HepG2 (cell line): ENCODE results near the gene SENP7. TPM values are rescaled to one million over a fixed set of nuclear protein-coding genes. Genes with fewer than 3 reads are reported as not detected.

Source experiments
- ATAC-seq: fragments of 200-7000 bp; cut with Tn5 transposase; 3 replicates; pipeline ENCODE4 v1.9.1; 2020; ENCODE audit warnings: mild to moderate bottlenecking, moderate library complexity
- BruUV-seq: library from RNA; stranded (reverse); fragments of 400-500 nt; replicated peaks from 2 replicates; lab custom pipeline; 2021; lab: Mats Ljungman, UMichigan
- CTCF ChIA-PET: fragments of 300-600 bp; formaldehyde crosslinking; extraction: SDS; loops from one replicate; lab custom pipeline; 2021; ENCODE audit warnings: low total read pairs, inconsistent platforms, low intra/inter-chr PET ratio; lab: Yijun Ruan, JAX
- POLR2A ChIA-PET: fragments of 350-600 bp; sonication (Branson Sonifier 250); formaldehyde crosslinking; loops from one replicate; lab custom pipeline; 2020; ENCODE audit warnings: antibody characterized with exemption, inconsistent platforms; lab: Yijun Ruan, JAX
- DNase-seq: peaks from one replicate; pipeline ENCODE4 v3.0.0-alpha.2; 2015; ENCODE audit warnings: low spot score
- FAIRE-seq: peaks from 3 replicates; lab custom pipeline; 2011; peaks lifted over from hg19 to GRCh38; lab: Jason Lieb, UNC
- H2AFZ ChIP-seq: one replicate; pipeline ENCODE4 v1.6.1; 2011; ENCODE audit warnings: low read length, inconsistent platforms
- H3K27ac ChIP-seq: fragments of 300-600 bp; 3 replicates; pipeline ENCODE4 v1.8.0; 2011; ENCODE audit warnings: mixed run types, mild to moderate bottlenecking, mixed read lengths, low read length, inconsistent platforms; ENCODE audit not compliant: insufficient read depth; ENCODE audit errors: extremely low read length
- H3K27me3 ChIP-seq, 2 experiments: fragments of 200-600 bp in 1 of 2; 2 replicates in 1 of 2; 3 replicates in 1 of 2; pipeline versions ENCODE4 v1.6.0 to v1.8.0; 2011; ENCODE audit warnings: low read length in 2 of 2, mild to moderate bottlenecking in 2 of 2, moderate library complexity in 2 of 2, inconsistent platforms in 1 of 2; ENCODE audit not compliant: insufficient read depth in 2 of 2, control insufficient read depth in 1 of 2
- H3K36me3 ChIP-seq, 2 experiments: fragments of 200-600 bp in 1 of 2; replicated peaks in 1 of 2; 2 replicates in 1 of 2; 3 replicates in 1 of 2; pipeline versions ENCODE4 v1.5.1 to v1.8.0; 2011; ENCODE audit warnings: low read length in 2 of 2, inconsistent platforms in 1 of 2; ENCODE audit not compliant: insufficient read depth in 2 of 2, control insufficient read depth in 1 of 2
- H3K4me1 ChIP-seq: 2 replicates; pipeline ENCODE4 v1.5.1; 2012; ENCODE audit warnings: low read length, inconsistent platforms; ENCODE audit not compliant: insufficient read depth
- H3K4me2 ChIP-seq: 2 replicates; pipeline ENCODE4 v1.6.0; 2011; ENCODE audit warnings: low read depth, low read length, inconsistent platforms
- H3K4me3 ChIP-seq, 3 experiments: fragments of 200-600 bp in 1 of 3; sonication (generic), shearing (Covaris generic) in 1 of 3; replicated peaks in 1 of 3; 2 replicates each; pipeline ENCODE4 v1.5.1; 2011 to 2016; ENCODE audit warnings: low read length in 3 of 3, inconsistent platforms in 2 of 3, low read depth in 2 of 3, mild to moderate bottlenecking in 2 of 3, control low read depth in 1 of 3, mixed read lengths in 1 of 3; ENCODE audit not compliant: insufficient read depth in 1 of 3
- H3K79me2 ChIP-seq: one replicate; pipeline ENCODE4 v1.6.1; 2011; ENCODE audit warnings: low read length, inconsistent platforms; ENCODE audit not compliant: insufficient read depth
- H3K9ac ChIP-seq: 2 replicates; pipeline ENCODE4 v1.6.0; 2011; ENCODE audit warnings: mild to moderate bottlenecking, low read depth, low read length, inconsistent platforms; ENCODE audit not compliant: insufficient read depth
- H3K9me3 ChIP-seq: 2 replicates; pipeline ENCODE4 v1.5.1; 2012; ENCODE audit warnings: mild to moderate bottlenecking, low read length
- H4K20me1 ChIP-seq: 2 replicates; pipeline ENCODE4 v1.6.0; 2011; ENCODE audit warnings: inconsistent platforms, mild to moderate bottlenecking, low read length, moderate library complexity; ENCODE audit not compliant: insufficient read depth
- ELK4 ChIP-seq: sonication (generic); formaldehyde crosslinking; IDR thresholded peaks from 2 replicates; pipeline ENCODE4 v1.9.0; 2021; ENCODE audit warnings: missing genetic modification reagents, borderline replicate concordance
- HMGXB4 ChIP-seq, 2 experiments: sonication (generic) in 1 of 2; formaldehyde crosslinking in 1 of 2; IDR thresholded peaks; 2 replicates each; pipeline versions ENCODE4 v1.4.0 to v1.6.1; 2018 to 2020; ENCODE audit warnings: missing genetic modification reagents in 2 of 2, borderline replicate concordance in 1 of 2, low read depth in 1 of 2, mild to moderate bottlenecking in 1 of 2, missing biosample characterization in 1 of 2
- MAFK ChIP-seq, 2 experiments: IDR thresholded peaks in 1 of 2; conservative IDR thresholded peaks in 1 of 2; 2 replicates each; pipeline ENCODE4 v1.6.1; 2011; ENCODE audit warnings: improper control_type of control experiment in 2 of 2, low read length in 2 of 2
- SOX5 ChIP-seq: IDR thresholded peaks from 2 replicates; pipeline ENCODE4 v1.6.1; 2016; ENCODE audit warnings: borderline replicate concordance
- ZNF788 ChIP-seq: sonication (generic); formaldehyde crosslinking; IDR thresholded peaks from 2 replicates; pipeline ENCODE4 v1.5.0; 2020; ENCODE audit warnings: mild to moderate bottlenecking, missing genetic modification reagents, borderline replicate concordance
- ZNF883 ChIP-seq: sonication (generic); formaldehyde crosslinking; IDR thresholded peaks from 2 replicates; pipeline ENCODE4 v1.5.1; 2020; ENCODE audit warnings: mild to moderate bottlenecking, missing genetic modification reagents; ENCODE audit errors: not compliant biosample characterization
- ZSCAN12 ChIP-seq: sonication (generic); formaldehyde crosslinking; IDR thresholded peaks from 2 replicates; pipeline ENCODE4 v1.9.0; 2021; ENCODE audit warnings: mild to moderate bottlenecking, missing genetic modification reagents
- ZSCAN22 ChIP-seq: sonication (generic); formaldehyde crosslinking; IDR thresholded peaks from 2 replicates; pipeline ENCODE4 v1.4.0; 2020; ENCODE audit warnings: mild to moderate bottlenecking, missing genetic modification reagents
- WGBS: methylation state at CpG from one replicate; pipeline ENCODE4 v1.1.6; 2017; ENCODE audit warnings: low lambda C conversion rate; 5-methylcytosine and 5-hydroxymethylcytosine counted together
- in situ Hi-C: cut with HindIII; loops from 2 replicates; pipeline ENCODE4 v1.10.0; 2017; ENCODE audit warnings: low pct_unique_long_range_greater_than_20kb; ENCODE audit not compliant: extremely low pct_ligation_motif_present
- intact Hi-C: fragments of 100-400 bp; cut with micrococcal nuclease; formaldehyde crosslinking; loops from one replicate; pipeline ENCODE4 v1.10.0; 2022; ENCODE audit not compliant: unreplicated experiment
- polyA plus RNA-seq, 8 experiments: library from polyadenylated mRNA; depleted of rRNA in 3 of 8; stranded (reverse) in 7 of 8; unstranded in 1 of 8; fragments of >200 nt; fragmentation: Illumina TruSeq in 4 of 8; extraction: Trizol in 4 of 8; gene quantifications; 2 replicates each; pipeline versions ENCODE4 v1.2.1 to v1.2.3, GENCODE V29; 2011 to 2016; ENCODE audit warnings: low read depth in 4 of 8, missing spikeins in 1 of 8, mixed read lengths in 1 of 8; ENCODE audit not compliant: insufficient read depth in 1 of 8
- total RNA-seq, 5 experiments: library from RNA; depleted of rRNA; stranded (reverse); fragments of >200 nt; fragmentation: Illumina TruSeq; extraction: Trizol; gene quantifications; 2 replicates each; pipeline ENCODE4 v1.2.3, GENCODE V29; 2016; ENCODE audit warnings: low read depth in 1 of 5

Gene SENP7
- total and polyA plus RNA-seq, 2 of the 13 experiments (the other 11 are each of a cell fraction or from before 2014, with no cell fraction given), result 9.1 to 10.3 TPM

GRCh38 chr3:101333883-101334282 lies 179.1 kb downstream of the SENP7 start:
- H3K9ac ChIP-seq, result no peak overlapping the region
- ChIA-PET POLR2A (no interaction called here), CTCF (no interaction called here)
- no TSS peak for BruUV-seq
- no peaks in the 10 kb centered on the region for H3K9me3 ChIP-seq
- FAIRE-seq, result no peak
- TF ChIP-seq ZSCAN12 (no peak), SOX5 (CRISPR knock-in tag) (no peak), ZNF788 (CRISPR knock-in tag) (no peak), ZSCAN22 (CRISPR knock-in tag) (no peak), HMGXB4 (CRISPR knock-in tag; IDR thresholded peaks at IDR 0.05; ENCODE audit: borderline replicate concordance in 1 of 2, low read depth in 1 of 2) (no peak)
- no peak overlapping the region for H2AFZ ChIP-seq
- no peaks in the 10 kb centered on the region for H3K4me1 ChIP-seq
- no peak for DNase-seq
- intact Hi-C loops, result no loop called here
- in situ Hi-C loops, result no loop called here
- H4K20me1 ChIP-seq, result no peaks in the 10 kb centered on the region
- H3K36me3 ChIP-seq, result 0 out of 5 replicates have a peak, but pooled peaks cover 0 to 3% of the 10 kb centered on the region in 2 experiments
- 89% methylated on average over 7 of the region's 7 CpGs for WGBS
- no peaks in the 10 kb centered on the region; a peak in 1 of 5 replicates for H3K27me3 ChIP-seq
- no peak overlapping the region for H3K4me2 ChIP-seq
- H3K27ac ChIP-seq, result no peak overlapping the region
- H3K4me3 ChIP-seq, result no peak overlapping the region
- no peaks in the 10 kb centered on the region for H3K79me2 ChIP-seq
- ATAC-seq, result no peak

GRCh38 chr3:101329016-101329673 lies 183.9 kb downstream of the SENP7 start:
- TF ChIP-seq ELK4 (CRISPR knock-in tag) (no peak), ZNF883 (CRISPR knock-in tag) (no peak), MAFK (conservative IDR thresholded peaks at IDR 0.05 in 1 of 2, IDR thresholded peaks at IDR 0.05 in 1 of 2; ENCODE audit: low read length in 2 of 2) (no peak)
- TF ChIP-seq, all 625 proteins: peak for 0
- H3K36me3 ChIP-seq, result 0 out of 5 replicates have a peak, but pooled peaks cover 0 to 5% of the 10 kb centered on the region in 2 experiments
- no peaks in the 10 kb centered on the region for H3K4me1 ChIP-seq
- FAIRE-seq (no peak), DNase-seq (no peak), ATAC-seq (no peak)
- POLR2A ChIA-PET, result no interaction called here
- CTCF ChIA-PET, result no interaction called here
- WGBS, result 97% methylated on average over 7 of the region's 7 CpGs
- H3K4me2 ChIP-seq, result no peak overlapping the region
- H3K9ac ChIP-seq, result no peak overlapping the region
- H3K79me2 ChIP-seq, result no peaks in the 10 kb centered on the region
- in situ Hi-C loops (no loop called here), intact Hi-C loops (no loop called here)
- H3K27me3 ChIP-seq, result no peaks in the 10 kb centered on the region; a peak in 1 of 5 replicates
- no peak overlapping the region for H2AFZ ChIP-seq
- H3K4me3 ChIP-seq, result no peak overlapping the region
- no peaks in the 10 kb centered on the region for H4K20me1 ChIP-seq
- no peaks in the 10 kb centered on the region for H3K9me3 ChIP-seq
- BruUV-seq, result no TSS peak
- H3K27ac ChIP-seq, result no peak overlapping the region
